Activated CD8-positive, alpha-beta memory T cell treated with anti-CD3 and anti-CD28 coated beads, Interleukin-2, amount 50 U/mL, for 4 hours (primary cell): ENCODE data around the gene FSTL3.
"Not testable (repeated sequence)": the region's sequence is repeated elsewhere in the genome, so short reads cannot be mapped to it uniquely, and the experiment has no call there.

Source experiments
- DNase-seq: peaks from one replicate; pipeline ENCODE4 v3.0.0-alpha.2; 2020

FSTL3 gene

GRCh38 chr19:676339-677105, at the start of gene FSTL3:
TSS of gene FSTL3 (plus strand) at chr19:676392. CDS start at chr19:676424, 32 bp downstream.
- no peak for DNase-seq

DNA sequence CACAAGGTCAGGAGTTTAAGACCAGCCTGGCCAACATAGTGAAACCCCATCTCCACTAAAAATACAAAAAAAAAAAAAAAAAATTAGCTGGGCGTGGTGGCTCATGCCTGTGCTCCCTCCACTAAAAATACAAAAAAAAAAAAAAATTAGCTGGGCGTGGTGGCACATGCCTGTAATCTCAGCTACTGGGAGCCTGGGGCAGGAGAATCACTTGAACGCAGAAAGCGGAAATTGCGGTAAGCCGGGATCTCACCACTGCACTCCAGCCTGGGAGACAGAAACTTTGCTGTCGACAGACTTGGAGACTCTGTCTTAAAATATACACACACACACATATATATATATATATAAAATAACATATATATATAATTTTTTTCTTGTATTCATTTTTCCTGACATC, 49.6 kb upstream of the FSTL3 start:
- DNase-seq, result not testable (repeated sequence)

- DNase-seq, result no peak
Observed at GRCh38 chr19:628168-628567, 48.0 kb upstream of the FSTL3 start.

DNA sequence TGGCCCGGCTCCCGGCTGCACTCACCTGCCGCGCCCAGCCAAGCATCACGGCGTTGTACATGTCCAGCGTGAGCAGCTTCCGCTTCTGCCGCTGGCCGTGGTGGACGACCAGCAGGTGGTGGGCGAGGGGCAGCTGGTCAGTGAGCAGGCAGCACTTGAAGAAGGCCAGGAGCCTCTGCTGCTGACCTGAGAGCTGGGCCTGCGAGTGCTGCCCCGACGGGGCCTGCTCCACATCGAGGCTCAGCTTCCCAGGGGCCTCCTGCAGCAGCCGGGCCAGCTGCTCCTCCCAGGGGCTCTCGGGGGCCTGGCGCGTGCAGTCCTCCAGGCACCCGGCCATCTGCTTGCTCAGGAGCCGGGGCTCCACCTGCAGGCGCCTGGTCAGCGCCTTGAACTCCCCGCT, 46.7 kb upstream of the FSTL3 start:
- DNase-seq, result not testable (repeated sequence)

GRCh38 chr19:629961-630714, 46.1 kb upstream of the FSTL3 start:
- DNase-seq, result no peak

DNA sequence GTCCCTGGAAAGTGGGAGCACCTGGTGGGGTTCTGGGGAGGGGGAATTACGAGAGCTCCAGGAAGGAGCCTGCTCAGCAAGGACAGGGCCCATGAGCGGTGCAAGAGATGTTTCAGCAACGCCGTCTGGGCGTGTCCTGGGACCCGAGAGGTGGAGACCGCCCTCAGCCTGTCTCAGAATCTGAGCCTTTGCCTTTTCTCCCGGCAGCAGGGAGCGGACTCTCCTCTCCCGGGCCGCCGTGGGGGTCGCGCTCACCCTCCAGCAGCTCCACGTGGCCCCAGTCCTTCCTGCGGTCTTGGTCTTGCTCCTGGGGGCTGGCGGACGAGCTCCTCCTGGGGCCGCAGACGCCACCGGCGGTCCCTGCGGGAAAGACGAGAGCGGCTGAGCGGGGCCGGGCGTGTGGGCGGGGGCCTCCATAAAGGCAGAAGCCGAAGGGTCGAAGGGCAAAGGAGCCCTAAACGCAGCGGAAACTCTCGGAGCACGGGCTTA, 43.6 kb upstream of the FSTL3 start:
- peak; percentile 35 for DNase-seq

DNA sequence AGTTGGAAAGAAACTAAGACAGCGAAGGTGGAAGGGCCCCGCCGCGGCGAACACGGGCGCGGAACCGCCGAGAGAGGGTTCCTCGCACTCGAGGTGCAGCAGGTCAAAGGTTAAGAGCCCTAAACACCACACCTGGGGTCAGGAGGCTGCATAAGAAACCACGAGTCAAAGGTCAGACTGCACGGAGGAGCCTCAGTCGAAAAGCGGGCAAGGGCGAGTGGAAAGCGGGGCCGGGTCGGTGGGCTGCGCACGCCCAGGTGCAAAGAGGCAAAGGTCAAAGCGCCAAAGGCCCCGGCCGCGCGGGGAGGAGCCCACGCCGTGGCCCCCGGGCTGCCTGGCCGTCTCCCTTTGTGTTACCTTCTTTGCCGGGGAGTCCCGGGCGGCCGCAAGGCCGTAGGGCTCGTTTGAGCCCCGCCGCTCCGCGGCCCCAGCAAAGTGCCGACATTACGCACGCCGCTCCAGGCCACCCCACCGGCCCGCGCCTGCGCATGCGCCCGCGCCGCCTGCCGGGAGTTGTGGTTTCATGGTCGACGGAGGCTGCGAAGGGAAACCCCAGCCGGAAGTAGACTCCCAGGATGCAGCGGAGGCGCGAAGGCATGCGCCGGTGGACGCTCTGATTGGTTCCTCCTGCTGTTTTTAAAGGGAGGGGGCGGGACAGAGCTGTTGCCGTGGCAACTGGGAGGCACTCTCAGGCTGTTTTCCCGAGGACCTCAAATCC, 43.0 kb upstream of the FSTL3 start, which contains the start of gene POLRMT:
Gene POLRMT (minus strand): TSS at position 470 of the 718 bp plus-strand sequence. CDS start 25 bp downstream, at position 445.
- DNase-seq, result peak; percentile 94

- DNase-seq, result no peak
Observed at GRCh38 chr19:633786-634639, 42.2 kb upstream of the FSTL3 start.

- DNase-seq, result no peak
Observed at GRCh38 chr19:634975-635652, 41.1 kb upstream of the FSTL3 start.

GRCh38 chr19:638906-639252, 37.3 kb upstream of the FSTL3 start:
- no peak for DNase-seq

GRCh38 chr19:639253-640160, 36.7 kb upstream of the FSTL3 start, which contains the start of gene FGF22:
TSS of gene FGF22 (plus strand) at chr19:639879. CDS start at chr19:639926, 47 bp downstream.
- DNase-seq, result peak; percentile 97

GRCh38 chr19:640161-640558, 36.0 kb upstream of the FSTL3 start:
- no peak for DNase-seq

DNA sequence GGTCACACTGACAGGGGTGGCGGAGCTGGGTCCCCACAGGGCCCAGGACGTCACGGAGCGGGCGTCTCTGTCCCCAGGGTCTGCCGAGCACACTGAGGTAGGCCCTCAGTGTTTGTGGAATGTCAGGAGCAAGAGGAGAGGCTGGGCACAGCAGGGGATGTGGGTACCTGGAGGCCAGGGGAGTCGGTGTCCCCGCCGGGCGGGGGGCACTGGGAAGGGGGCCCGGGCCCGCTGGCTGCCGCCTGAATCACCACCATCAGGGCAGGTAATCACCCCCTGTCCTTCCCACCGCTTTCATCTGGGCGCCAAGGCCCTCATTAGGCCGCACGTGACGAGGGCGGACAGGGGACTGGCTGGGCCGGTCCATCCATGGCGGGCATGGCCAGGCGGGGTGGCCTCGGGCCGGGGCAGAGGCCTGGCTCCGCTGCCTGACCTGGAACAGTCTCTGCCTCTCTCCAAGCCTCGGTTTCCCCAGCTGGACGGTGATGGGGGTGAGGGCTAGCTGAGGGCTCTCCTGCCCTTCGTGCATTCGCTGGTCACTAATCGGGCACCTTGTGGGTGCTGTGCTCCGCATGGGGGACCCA, 35.5 kb upstream of the FSTL3 start:
- DNase-seq, result no peak

DNA sequence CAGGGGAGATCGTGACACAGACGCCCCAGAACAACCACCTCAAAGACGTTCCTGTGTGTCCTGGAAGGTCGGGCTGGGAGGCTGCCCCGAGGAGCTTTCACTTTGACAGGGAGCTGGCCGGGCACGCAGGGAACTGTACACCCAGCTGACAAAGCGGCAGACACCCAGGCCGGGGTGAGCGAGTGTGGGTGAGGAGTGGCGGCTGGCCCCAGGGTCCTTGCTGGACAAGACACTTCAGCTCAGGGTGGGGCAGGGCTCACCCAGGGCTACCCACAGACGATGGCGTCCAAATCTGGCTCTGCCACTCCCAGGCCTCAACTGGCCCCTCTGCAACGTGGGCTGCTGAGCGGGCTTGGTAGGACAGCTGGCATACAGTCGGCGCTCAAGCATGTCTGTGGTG, 34.5 kb upstream of the FSTL3 start:
- DNase-seq, result no peak

GRCh38 chr19:642767-643727, 33.1 kb upstream of the FSTL3 start:
- no peak for DNase-seq

GRCh38 chr19:643736-644135, 32.5 kb upstream of the FSTL3 start:
- no peak for DNase-seq

DNA sequence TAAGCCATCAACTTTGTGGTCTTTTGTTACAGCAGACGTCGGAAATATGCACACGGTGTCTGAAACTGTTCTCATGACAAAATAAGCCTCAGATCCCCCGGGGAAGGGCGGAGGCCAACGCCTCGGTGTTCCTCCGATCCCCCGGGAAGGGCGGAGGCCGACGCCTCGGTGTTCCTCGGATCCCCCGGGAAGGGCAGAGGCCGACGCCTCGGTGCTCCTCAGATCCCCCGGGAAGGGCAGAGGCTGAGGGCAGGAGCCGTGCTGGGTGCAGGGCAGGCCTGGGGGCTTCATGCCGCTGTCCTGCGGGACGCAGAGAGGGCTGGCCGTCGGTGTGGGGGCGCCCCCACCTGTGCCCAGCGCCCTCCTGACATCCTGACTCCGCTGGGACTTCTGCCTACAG, 31.8 kb upstream of the FSTL3 start:
- DNase-seq, result no peak

GRCh38 chr19:644789-645188, 31.4 kb upstream of the FSTL3 start:
- DNase-seq, result no peak
